Tibial artery (tissue), 4 donors: ENCODE measurements around the gene MRPS18A.
"Not testable (repeated sequence)": the region's sequence is repeated elsewhere in the genome, so short reads cannot be mapped to it uniquely, and the experiment has no call there.

ENCODE experiments used
- DNase-seq, 2 donors: peaks; one replicate each; pipeline ENCODE4 v3.0.0-alpha.2; 2019
- H3K27ac ChIP-seq, 2 donors: fragments of 200-600 bp; sonication (generic) in 1 of 2; 1 replicate in 1 of 2; 2 replicates in 1 of 2; pipeline ENCODE4 v1.5.1; 2018 to 2019; ENCODE audit warnings: mild to moderate bottlenecking in 1 of 2
- H3K27me3 ChIP-seq, 2 donors: fragments of 200-600 bp; sonication (generic) in 1 of 2; one replicate each; pipeline versions ENCODE4 v1.5.1 to v1.6.0; 2016 to 2019
- H3K36me3 ChIP-seq, 3 donors: fragments of 200-600 bp; sonication (generic) in 2 of 3; one replicate each; pipeline ENCODE4 v1.5.1; 2016 to 2019; ENCODE audit warnings: mild to moderate bottlenecking in 2 of 3
- H3K4me1 ChIP-seq, 4 donors: fragments of 200-600 bp; sonication (generic) in 2 of 4; 1 replicate in 3 of 4; 2 replicates in 1 of 4; pipeline ENCODE4 v1.5.1; 2016 to 2019
- H3K4me3 ChIP-seq, 2 donors: fragments of 200-600 bp; sonication (generic) in 1 of 2; 1 replicate in 1 of 2; 2 replicates in 1 of 2; pipeline ENCODE4 v1.5.1; 2018 to 2019; ENCODE audit warnings: mild to moderate bottlenecking in 2 of 2
- H3K9me3 ChIP-seq, 3 donors: fragments of 200-600 bp; sonication (generic) in 1 of 3; one replicate each; pipeline ENCODE4 v1.5.1; 2016 to 2019
- intact Hi-C: fragments of 100-400 bp; cut with DNase I; formaldehyde crosslinking; loops from one replicate; pipeline ENCODE4 v1.15.0; 2023; ENCODE audit warnings: low total_unique reads
- TF ChIP-seq, protein P1 (sequence below), 2 experiments: fragments of 200-600 bp in 1 of 2; fragments of 450-650 bp in 1 of 2; IDR thresholded peaks; one replicate each; pipeline ENCODE4 v1.5.1; 2017 to 2019; ENCODE audit warnings: antibody characterized with exemption in 2 of 2, mild to moderate bottlenecking in 1 of 2, moderate library complexity in 1 of 2

The MRPS18A gene

DNA sequence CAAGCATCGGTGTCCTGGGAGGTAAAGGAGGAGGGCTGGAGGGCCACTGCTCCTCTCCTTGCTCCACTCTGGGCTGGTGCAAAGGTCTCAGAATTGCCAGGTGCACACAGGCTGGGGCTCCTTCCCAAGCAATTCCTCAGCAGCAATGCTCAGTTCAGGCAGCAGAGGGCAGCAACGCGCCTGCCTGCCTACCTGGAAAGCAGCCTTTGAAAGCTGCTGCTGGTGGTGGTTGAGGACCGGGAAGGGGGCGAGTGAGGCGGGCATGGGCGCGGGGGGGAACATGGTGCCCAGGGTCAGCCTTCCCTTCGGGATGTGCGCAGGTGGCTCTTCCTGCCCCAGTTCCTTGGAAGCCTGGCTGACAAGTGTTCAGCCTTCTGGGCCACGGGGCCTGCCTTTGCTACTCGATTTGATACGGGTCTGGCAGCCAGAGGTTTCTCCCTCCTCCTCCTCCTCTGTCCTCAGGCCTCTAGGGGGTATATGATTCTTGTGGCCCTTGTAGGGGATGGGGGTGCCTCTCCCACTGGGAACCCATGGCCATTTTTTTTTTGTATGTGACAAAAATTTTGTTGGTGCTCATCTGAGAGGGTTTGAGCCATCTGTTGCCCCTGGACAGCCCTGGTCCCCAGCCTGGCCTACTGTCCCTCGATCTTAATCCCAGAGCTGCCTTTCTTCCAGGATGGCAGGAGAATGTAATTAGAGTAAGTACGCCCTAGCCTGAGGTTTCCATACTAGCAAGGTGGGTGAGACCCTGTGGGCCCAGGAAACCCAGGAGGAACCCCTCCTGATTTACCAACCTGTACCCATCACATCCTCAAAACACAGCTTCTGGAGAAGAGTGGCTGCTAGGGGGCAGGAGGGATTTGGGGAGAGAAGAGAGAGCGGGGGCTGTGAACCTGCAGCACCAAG, 20.1 kb downstream of the MRPS18A start:
- H3K4me1 ChIP-seq = peaks cover 0 to 44% (median 33%) of the 10 kb centered on the region in 4 donors
- peaks cover 16 to 24% (median 20%) of the 10 kb centered on the region in 3 donors for H3K36me3 ChIP-seq
- no peaks in the 10 kb centered on the region for H3K9me3 ChIP-seq
- TF ChIP-seq, protein P1, sequence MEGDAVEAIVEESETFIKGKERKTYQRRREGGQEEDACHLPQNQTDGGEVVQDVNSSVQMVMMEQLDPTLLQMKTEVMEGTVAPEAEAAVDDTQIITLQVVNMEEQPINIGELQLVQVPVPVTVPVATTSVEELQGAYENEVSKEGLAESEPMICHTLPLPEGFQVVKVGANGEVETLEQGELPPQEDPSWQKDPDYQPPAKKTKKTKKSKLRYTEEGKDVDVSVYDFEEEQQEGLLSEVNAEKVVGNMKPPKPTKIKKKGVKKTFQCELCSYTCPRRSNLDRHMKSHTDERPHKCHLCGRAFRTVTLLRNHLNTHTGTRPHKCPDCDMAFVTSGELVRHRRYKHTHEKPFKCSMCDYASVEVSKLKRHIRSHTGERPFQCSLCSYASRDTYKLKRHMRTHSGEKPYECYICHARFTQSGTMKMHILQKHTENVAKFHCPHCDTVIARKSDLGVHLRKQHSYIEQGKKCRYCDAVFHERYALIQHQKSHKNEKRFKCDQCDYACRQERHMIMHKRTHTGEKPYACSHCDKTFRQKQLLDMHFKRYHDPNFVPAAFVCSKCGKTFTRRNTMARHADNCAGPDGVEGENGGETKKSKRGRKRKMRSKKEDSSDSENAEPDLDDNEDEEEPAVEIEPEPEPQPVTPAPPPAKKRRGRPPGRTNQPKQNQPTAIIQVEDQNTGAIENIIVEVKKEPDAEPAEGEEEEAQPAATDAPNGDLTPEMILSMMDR (IDR thresholded peaks at IDR 0.05) = peak; percentile 93 to 94
- peak overlapping the region; percentile 63 to 74 for H3K27ac ChIP-seq
- H3K27me3 ChIP-seq = peaks cover 0 to 6% of the 10 kb centered on the region in 2 donors
- no peak overlapping the region for H3K4me3 ChIP-seq
- intact Hi-C loops = loop anchor here (2.0 to 5.0 kb wide), 2 partner anchors 100 to 411 kb away; no protein-coding TSS in a partner anchor
- peak; percentile 73 to 88 for DNase-seq

DNA sequence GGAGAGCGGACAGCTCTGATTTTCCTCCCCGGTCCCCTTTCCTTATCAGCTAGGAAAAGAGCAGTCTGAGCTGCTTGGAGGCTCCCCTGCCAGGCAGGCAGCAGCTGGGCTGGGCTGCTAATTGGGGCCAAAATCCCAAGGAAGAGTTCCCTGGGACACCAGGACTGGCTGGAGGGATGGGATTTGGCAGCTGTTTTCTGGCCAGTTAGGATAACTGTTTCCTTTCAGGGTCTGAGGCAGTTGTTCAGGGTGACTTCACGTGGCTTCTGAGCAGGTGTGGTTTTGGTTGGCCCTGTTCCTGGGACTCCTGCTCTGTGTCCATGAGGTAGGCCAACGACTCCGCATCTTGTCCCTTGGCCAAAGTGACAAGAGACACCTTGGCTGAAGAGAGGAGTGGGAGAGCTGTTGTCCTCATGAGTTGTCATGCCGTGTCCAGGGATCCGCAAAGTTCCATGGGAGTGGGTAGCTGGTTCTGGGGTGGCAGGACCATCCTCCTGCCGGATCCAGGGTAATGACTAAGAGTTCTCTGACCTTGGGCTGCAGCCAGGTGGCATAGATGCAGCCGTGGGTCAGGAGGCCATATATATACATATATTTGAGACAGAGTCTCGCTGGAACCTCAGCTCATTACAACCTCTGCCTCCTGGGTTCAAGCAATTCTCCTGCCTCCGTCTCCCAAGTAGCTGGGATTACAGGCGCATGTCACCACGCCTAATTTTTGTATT, 21.2 kb downstream of the MRPS18A start:
- peaks cover 4 to 12% (median 8%) of the 10 kb centered on the region in 3 donors for H3K36me3 ChIP-seq
- intact Hi-C loops = loop anchor here (2.0 to 5.0 kb wide), 2 partner anchors 101 to 412 kb away; no protein-coding TSS in a partner anchor
- peaks cover 0 to 6% of the 10 kb centered on the region in 2 donors for H3K27me3 ChIP-seq
- TF ChIP-seq, protein P1 (IDR thresholded peaks at IDR 0.05) = no peak
- peaks cover 0 to 37% (median 33%) of the 10 kb centered on the region in 4 donors for H3K4me1 ChIP-seq
- no peak overlapping the region for H3K27ac ChIP-seq
- no peaks in the 10 kb centered on the region for H3K9me3 ChIP-seq
- no peak for DNase-seq
- no peak overlapping the region for H3K4me3 ChIP-seq

DNA sequence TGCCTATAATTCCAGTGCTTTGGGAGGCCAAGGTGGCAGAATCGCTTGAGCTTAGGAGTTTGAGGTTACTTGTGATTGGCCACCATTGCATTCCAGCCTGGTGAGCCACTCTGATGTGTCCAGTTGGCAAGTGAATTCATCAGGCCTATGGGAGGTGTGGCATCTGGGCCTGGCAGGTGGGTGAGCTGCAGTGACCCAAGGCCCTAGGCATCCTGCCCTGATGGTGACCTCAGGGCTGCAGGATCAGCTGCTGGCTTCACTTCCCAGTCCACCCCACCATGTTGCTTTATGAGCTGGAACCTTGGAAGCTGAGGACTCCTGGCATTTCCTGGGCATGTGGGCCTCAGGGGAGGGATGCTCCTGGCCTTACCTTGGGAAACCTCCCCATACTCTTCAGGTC, 22.2 kb downstream of the MRPS18A start:
- no peak overlapping the region for H3K4me3 ChIP-seq
- peaks cover 0 to 3% (median 0%) of the 10 kb centered on the region in 3 donors for H3K36me3 ChIP-seq
- DNase-seq = no peak
- intact Hi-C loops = loop anchor here (5.0 kb wide), 1 partner anchor 102 kb away; no protein-coding TSS in a partner anchor
- TF ChIP-seq, protein P1 (IDR thresholded peaks at IDR 0.05) = no peak
- H3K4me1 ChIP-seq = peaks cover 0 to 34% (median 29%) of the 10 kb centered on the region in 4 donors
- no peak overlapping the region for H3K27ac ChIP-seq
- H3K27me3 ChIP-seq = peaks cover 0 to 6% of the 10 kb centered on the region in 2 donors
- no peaks in the 10 kb centered on the region for H3K9me3 ChIP-seq

DNA sequence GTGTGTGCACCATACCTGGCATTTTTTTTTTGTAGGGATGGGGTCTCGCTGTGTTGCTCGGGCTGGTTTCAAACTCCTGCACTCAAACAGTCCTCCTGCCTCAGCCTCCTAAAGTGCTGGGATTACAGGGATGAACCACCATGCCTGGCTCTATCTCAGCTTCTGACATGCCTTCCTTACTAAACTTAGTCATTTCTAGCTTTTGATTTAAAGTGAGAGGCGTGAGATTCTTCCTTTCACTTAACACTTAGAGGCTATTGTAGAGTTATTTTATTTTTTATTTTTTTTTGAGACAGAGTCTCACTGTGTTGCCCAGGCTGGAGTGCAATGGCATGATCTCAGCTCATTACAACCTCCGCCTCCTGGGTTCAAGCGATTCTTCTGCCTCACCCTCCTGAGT, 24.6 kb downstream of the MRPS18A start:
- H3K36me3 ChIP-seq, H3K9me3 ChIP-seq, H3K27ac ChIP-seq, DNase-seq, intact Hi-C loops, H3K4me3 ChIP-seq, H3K4me1 ChIP-seq, H3K27me3 ChIP-seq: not testable (repeated sequence)

DNA sequence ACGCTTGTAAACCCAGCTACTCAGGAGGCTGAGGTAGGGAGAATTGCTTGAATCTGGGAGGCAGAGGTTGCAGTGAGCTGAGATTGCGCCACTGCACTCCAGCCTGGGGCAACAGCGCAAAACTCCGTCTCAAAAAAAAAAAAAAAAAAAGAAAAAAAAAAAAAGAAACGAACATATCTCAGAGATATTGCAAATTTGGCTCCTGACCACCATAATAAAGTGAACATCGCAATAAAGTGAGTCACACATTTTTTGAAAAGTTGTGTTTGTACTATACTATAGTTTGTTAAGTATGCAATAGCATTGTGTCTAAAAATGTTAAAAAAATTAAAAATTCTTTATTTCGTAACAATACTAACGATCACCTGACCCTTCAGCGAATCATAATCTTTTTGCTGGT, 29.4 kb downstream of the MRPS18A start:
- peaks cover 0 to 4% of the 10 kb centered on the region in 2 donors for H3K27me3 ChIP-seq
- intact Hi-C loops = no loop called here
- H3K4me3 ChIP-seq = no peak overlapping the region
- no peak overlapping the region for H3K27ac ChIP-seq
- H3K36me3 ChIP-seq = no peaks in the 10 kb centered on the region
- TF ChIP-seq, protein P1 (IDR thresholded peaks at IDR 0.05) = no peak
- H3K4me1 ChIP-seq = no peaks in the 10 kb centered on the region
- DNase-seq = no peak
- H3K9me3 ChIP-seq = no peaks in the 10 kb centered on the region
